Inflammatory macrophage (primary cell): Measurements from ENCODE around the gene EIPR1.
"Not testable (repeated sequence)": the region's sequence is repeated elsewhere in the genome, so short reads cannot be mapped to it uniquely, and the experiment has no call there.

Experiments
- DNase-seq, 2 donors: peaks; one replicate each; pipeline ENCODE4 v3.0.0-alpha.2; 2020 to 2022

Gene EIPR1

GRCh38 chr2:3189076-3189591, 188.5 kb downstream of the EIPR1 start:
- no peak for DNase-seq

GRCh38 chr2:3188405-3188946, 189.1 kb downstream of the EIPR1 start:
- no peak for DNase-seq

- DNase-seq = no peak
These were observed 190.2 kb downstream of the EIPR1 start for GRCh38 chr2:3187467-3187866.

- no peak for DNase-seq
These were observed 190.9 kb downstream of the EIPR1 start for GRCh38 chr2:3186766-3187165.

GRCh38 chr2:3185910-3186309, 191.7 kb downstream of the EIPR1 start:
- DNase-seq = no peak

- no peak for DNase-seq
These were observed 192.4 kb downstream of the EIPR1 start for GRCh38 chr2:3185256-3185655.

- no peak for DNase-seq
These were observed 193.5 kb downstream of the EIPR1 start for GRCh38 chr2:3184167-3184566.

GRCh38 chr2:3183766-3184165, 193.9 kb downstream of the EIPR1 start:
- no peak for DNase-seq

- no peak for DNase-seq
These were observed 194.8 kb downstream of the EIPR1 start for GRCh38 chr2:3182848-3183247.

GRCh38 chr2:3181416-3182010, 196.1 kb downstream of the EIPR1 start:
- no peak for DNase-seq

- not testable (repeated sequence) for DNase-seq
These were observed 196.8 kb downstream of the EIPR1 start for GRCh38 chr2:3180909-3181221.

- DNase-seq = no peak
These were observed 197.3 kb downstream of the EIPR1 start for GRCh38 chr2:3180082-3180908.

GRCh38 chr2:3179626-3180025, 198.0 kb downstream of the EIPR1 start:
- no peak for DNase-seq

- DNase-seq = no peak
These were observed 198.4 kb downstream of the EIPR1 start for GRCh38 chr2:3179208-3179607.

GRCh38 chr2:3178578-3179031, 199.0 kb downstream of the EIPR1 start:
- no peak for DNase-seq

- DNase-seq = no peak
These were observed 199.6 kb downstream of the EIPR1 start for GRCh38 chr2:3177891-3178577.

GRCh38 chr2:3176869-3177255, 200.8 kb downstream of the EIPR1 start:
- DNase-seq = no peak

GRCh38 chr2:3176071-3176868, 201.3 kb downstream of the EIPR1 start:
- no peak for DNase-seq

- no peak for DNase-seq
These were observed 202.1 kb downstream of the EIPR1 start for GRCh38 chr2:3175568-3175955.

GRCh38 chr2:3174626-3175567, 202.7 kb downstream of the EIPR1 start:
- DNase-seq = no peak

- DNase-seq = no peak
These were observed 204.6 kb downstream of the EIPR1 start for GRCh38 chr2:3173031-3173430.
